WI38 (cell line): Measurements from ENCODE around the gene CFAP410.

Experiments
- H3K4me3 ChIP-seq: 2 replicates; pipeline ENCODE4 v1.5.1; 2011; ENCODE audit warnings: low read depth, mild to moderate bottlenecking, control low read depth, low read length
- TF ChIP-seq, protein P1 (sequence below): IDR thresholded peaks from 2 replicates; pipeline ENCODE4 v1.5.1; 2012; ENCODE audit warnings: low read depth, mild to moderate bottlenecking, control low read depth, low read length

CFAP410 gene

DNA sequence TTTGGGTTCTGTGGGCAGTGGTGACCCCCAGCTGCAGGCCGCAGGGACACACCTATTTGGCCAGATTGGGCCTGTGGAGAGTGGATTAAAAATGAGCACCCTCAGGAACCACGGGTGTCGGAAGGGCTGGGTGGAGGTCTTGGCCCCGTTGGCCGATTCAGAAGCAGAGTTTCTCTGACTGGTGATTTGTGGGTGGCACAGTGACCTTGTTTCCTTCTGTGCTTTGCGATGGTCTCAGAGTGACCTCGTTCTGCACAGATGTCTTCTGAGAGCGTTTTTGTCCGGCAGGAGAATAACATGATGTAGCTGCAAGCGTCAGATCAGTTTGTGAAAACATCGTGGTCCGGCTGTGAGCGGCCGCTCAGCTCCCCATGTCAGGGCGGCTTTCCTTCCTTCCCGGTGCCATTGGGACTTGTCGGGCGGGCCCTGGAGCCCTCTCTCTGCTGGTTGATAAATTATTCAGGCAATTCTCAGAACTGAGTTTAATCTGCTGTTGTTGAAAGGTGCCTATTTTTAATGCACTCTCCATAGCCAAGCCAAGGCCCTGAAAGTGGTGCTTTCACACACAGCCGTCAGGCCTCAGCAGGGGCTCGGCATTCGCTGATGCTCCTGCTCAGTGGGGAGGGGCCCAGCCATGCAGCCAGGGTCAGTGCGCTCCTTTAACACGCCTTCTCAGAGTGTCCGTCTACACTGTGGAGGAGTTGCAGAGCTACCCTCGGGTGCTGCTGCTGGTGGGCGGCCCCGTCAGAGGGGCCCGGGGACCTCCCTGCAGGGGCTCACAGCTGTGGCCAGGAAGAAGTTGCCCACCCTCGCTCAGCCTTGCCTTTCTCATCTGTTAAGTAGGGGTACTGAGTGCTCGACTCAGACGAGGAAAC, 41.0 kb upstream of the CFAP410 start:
- TF ChIP-seq, protein P1, sequence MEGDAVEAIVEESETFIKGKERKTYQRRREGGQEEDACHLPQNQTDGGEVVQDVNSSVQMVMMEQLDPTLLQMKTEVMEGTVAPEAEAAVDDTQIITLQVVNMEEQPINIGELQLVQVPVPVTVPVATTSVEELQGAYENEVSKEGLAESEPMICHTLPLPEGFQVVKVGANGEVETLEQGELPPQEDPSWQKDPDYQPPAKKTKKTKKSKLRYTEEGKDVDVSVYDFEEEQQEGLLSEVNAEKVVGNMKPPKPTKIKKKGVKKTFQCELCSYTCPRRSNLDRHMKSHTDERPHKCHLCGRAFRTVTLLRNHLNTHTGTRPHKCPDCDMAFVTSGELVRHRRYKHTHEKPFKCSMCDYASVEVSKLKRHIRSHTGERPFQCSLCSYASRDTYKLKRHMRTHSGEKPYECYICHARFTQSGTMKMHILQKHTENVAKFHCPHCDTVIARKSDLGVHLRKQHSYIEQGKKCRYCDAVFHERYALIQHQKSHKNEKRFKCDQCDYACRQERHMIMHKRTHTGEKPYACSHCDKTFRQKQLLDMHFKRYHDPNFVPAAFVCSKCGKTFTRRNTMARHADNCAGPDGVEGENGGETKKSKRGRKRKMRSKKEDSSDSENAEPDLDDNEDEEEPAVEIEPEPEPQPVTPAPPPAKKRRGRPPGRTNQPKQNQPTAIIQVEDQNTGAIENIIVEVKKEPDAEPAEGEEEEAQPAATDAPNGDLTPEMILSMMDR, result no peak
- no peak overlapping the region for H3K4me3 ChIP-seq

DNA sequence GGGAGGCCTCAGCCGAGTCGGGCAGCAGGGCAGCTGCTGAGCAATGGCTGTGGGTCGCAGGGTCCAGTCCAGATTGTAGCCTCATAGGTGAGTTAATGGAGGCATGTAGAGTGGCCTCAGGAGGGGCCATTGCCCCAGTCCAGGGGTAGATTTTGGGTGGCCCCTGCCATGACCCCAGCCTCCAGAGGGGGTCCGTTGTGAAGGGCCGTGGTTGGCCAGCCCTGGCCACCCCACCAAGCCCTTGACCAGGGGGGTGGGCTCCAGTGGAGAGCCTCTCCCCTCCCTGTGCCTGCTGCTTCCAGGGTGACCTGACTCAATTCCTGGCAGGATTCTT, 40.3 kb upstream of the CFAP410 start:
- no peak overlapping the region for H3K4me3 ChIP-seq
- TF ChIP-seq, protein P1, result no peak

DNA sequence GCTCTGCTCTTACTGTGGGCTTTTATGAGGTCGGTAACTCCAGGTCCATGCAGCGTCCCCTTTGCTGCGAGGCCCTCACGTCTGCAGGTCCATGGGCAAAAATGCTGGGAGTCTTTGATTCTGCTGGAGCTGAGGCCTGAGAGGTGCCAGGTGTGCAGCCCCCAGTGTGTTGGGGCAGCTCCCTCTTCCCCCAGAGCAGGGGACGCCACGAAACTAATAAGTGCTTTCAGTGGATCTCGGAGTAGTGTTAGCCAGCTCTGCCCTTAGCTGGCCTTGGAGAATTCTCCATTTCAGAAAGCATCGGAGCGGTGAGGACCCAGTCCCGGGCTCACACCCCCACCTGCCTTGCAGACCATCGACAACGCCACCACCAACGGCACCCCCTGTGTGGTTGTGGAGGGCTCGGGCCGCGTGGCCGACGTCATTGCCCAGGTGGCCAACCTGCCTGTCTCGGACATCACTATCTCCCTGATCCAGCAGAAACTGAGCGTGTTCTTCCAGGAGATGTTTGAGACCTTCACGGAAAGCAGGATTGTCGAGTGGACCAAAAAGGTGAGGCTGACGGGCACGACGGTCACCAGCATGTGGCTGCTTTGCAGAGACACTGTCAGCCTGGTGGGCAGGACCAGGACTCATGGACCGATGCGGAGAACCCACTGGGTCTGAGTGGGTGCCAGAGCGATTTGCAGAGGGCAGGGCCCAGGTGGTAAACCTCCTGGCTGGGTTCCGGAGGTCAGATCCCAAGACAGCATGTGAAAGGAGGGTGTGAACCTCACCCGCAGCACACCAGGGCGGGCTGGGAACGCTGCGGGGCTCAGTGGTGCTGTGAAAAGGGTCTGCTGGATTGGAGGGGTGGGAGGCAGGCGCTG, 39.7 kb upstream of the CFAP410 start:
- TF ChIP-seq, protein P1, result no peak
- H3K4me3 ChIP-seq, result no peak overlapping the region

DNA sequence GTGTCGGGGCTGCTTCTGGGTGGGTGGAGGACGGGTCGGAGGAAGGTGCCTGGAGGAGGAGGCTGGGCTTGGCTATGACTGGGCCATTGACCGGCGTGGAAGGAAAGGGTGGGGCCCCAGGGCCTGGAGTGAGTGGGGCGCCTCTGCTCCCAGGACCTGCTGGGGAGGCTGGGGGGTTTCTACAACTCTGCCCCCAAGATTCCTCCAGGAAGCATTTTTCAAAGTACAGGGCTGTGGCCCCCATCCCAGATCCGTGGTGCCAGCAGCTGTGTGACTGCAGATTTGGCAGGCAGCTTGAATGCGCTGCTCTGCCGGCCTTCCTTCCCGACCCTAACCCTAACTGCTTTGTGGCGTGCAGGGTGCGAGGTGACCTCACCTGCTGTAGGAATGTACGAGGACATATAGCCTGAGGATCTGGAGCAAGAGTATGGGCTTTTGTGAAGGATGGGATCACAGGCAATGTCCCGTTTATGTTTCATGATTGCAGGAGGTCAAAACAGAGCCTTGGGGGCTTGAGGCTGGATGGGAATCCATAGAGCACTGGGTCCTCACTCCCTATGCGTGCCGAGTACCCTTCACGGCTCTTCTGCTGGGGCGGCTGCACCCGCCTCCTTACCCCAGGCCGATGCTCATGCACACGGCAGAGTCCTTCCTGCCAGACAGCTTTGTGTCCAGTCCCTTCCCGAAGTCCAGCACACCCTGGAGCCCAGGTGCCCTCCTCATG, 38.9 kb upstream of the CFAP410 start:
- no peak overlapping the region for H3K4me3 ChIP-seq
- TF ChIP-seq, protein P1, result no peak

DNA sequence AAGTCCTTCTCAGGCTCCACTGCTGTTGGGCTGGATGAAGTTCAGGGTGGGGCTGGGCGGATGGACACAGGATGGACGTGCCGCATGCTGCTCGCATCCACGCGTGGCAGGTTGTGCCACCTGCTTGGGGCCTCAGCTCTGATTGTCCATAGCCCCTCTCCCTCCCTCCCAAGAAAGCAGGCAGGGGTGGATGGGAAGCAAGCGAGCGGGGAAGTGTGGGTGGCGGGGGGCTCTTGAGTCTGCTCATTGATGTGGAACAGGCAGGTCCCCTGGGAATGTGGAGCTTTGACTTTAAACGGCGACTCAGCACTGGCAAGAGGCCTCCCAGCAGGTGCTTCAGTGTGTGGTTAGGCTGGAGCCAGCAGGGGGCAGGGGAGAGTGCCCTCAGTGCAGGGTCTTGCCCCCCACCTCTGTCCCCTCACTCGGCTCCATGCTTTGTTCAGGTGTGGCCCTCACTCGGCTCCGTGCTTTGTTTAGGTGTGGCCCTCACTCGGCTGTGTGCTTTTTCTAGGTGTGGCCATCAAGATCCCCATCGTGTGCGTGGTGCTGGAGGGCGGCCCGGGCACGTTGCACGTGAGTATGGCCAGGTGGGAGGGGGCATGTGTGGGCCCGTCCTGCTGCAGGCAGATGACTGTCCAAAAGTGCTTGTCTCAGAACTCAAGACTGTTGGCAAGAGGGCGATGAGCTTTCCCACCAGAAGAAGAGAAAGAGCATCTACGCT, 38.2 kb upstream of the CFAP410 start:
- no peak overlapping the region for H3K4me3 ChIP-seq
- TF ChIP-seq, protein P1, result no peak

DNA sequence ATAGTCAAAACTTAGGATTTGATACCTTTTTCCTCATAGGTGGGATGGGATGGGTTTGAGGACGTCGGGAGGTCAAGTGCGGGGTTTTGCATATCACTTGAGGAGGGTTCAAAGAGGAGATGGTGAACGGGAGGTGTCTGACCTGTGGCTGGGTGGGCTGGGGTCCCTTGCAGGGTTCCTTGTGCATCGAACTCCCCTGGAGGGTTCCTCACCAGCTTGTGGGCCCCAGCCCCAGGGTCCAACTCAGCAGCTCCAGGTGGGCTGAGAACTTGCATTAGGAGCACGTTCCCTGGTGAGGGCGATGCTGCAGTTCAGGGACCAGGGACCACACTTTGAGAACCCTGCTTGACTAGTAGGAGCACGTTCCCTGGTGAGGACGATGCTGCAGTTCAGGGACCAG, 37.4 kb upstream of the CFAP410 start:
- no peak overlapping the region for H3K4me3 ChIP-seq
- TF ChIP-seq, protein P1, result no peak
